ENCODE data around the gene PHKB. TPM values are rescaled to one million over a fixed set of nuclear protein-coding genes. Genes with fewer than 3 reads are reported as not detected.
A peak's percentile ranks its signal among the peaks of the same experiment; 100 is the strongest.

Gene PHKB
- total RNA-seq, 1 donor from 2014 or later: 110 TPM

DNA sequence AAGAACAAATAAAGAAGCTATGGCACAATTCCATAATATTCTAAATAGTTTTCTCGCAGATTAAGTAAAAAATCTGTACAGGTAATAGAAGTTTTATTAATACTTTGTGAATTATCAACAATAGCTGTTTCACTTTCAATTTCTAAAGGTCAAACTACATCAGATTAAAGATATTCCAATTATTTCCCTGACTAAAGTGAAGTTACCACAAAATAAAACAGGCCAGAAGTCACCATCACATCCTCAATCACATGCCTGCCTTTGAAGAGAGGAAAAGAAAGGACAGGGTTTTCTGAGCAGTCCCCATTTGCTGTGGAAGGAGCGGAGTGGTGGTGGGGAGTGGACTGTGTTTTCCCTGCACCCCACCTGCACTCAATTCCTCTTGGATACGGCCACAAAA, 11.3 kb upstream of the PHKB start:
- no peak overlapping the region for H3K4me3 Mint-ChIP-seq
- DNase-seq: no peak
- intact Hi-C loops (cut with micrococcal nuclease): no loop called here
- CTCF ChIA-PET: no interaction called here
- no peak overlapping the region for H3K27ac Mint-ChIP-seq
- peaks cover 71% of the 10 kb centered on the region for H3K36me3 Mint-ChIP-seq (ENCODE audit: low read depth)
- no peaks in the 10 kb centered on the region for H3K9me3 Mint-ChIP-seq
- POLR2A ChIA-PET: interaction anchor here (1.5 kb wide), 1 partner anchor 11 kb away, joined by 13 read pairs; the partner anchor contains the start of genes ITFG1 and PHKB
- TF ChIP-seq, protein P1, sequence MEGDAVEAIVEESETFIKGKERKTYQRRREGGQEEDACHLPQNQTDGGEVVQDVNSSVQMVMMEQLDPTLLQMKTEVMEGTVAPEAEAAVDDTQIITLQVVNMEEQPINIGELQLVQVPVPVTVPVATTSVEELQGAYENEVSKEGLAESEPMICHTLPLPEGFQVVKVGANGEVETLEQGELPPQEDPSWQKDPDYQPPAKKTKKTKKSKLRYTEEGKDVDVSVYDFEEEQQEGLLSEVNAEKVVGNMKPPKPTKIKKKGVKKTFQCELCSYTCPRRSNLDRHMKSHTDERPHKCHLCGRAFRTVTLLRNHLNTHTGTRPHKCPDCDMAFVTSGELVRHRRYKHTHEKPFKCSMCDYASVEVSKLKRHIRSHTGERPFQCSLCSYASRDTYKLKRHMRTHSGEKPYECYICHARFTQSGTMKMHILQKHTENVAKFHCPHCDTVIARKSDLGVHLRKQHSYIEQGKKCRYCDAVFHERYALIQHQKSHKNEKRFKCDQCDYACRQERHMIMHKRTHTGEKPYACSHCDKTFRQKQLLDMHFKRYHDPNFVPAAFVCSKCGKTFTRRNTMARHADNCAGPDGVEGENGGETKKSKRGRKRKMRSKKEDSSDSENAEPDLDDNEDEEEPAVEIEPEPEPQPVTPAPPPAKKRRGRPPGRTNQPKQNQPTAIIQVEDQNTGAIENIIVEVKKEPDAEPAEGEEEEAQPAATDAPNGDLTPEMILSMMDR (IDR thresholded peaks at IDR 0.05): no peak
- no peaks in the 10 kb centered on the region for H3K27me3 Mint-ChIP-seq
- peaks cover 4% of the 10 kb centered on the region for H3K4me1 Mint-ChIP-seq
- ATAC-seq (ENCODE audit: low read depth): no peak

DNA sequence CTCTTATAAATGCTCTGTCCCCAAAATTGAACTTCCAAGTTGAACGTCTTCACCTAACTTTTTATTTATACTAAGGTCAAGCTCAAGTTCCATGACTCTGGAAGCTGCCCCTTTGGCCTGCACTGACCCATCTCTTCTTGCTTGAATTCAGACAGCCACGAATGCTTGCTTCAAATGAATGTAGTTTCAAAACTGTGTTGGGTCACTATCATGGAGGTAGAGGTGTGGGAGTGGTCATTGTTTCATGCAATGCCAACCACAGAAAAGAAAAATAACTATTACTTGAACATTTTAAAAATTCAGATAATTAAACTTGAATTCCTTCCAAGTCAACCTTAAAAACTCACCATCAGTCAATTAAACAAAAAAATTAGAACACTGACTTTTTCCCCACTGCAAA, 2.8 kb upstream of the PHKB start:
- peaks cover 44% of the 10 kb centered on the region for H3K36me3 Mint-ChIP-seq (ENCODE audit: low read depth)
- intact Hi-C loops (cut with micrococcal nuclease): no loop called here
- H3K4me1 Mint-ChIP-seq: peaks cover 44% of the 10 kb centered on the region
- POLR2A ChIA-PET: no interaction called here
- no peaks in the 10 kb centered on the region for H3K27me3 Mint-ChIP-seq
- peak overlapping the region; percentile 16 for H3K27ac Mint-ChIP-seq
- no peak for DNase-seq
- CTCF ChIA-PET: no interaction called here
- TF ChIP-seq, protein P1 (IDR thresholded peaks at IDR 0.05): no peak
- H3K9me3 Mint-ChIP-seq: no peaks in the 10 kb centered on the region
- no peak for ATAC-seq (ENCODE audit: low read depth)
- no peak overlapping the region for H3K4me3 Mint-ChIP-seq

DNA sequence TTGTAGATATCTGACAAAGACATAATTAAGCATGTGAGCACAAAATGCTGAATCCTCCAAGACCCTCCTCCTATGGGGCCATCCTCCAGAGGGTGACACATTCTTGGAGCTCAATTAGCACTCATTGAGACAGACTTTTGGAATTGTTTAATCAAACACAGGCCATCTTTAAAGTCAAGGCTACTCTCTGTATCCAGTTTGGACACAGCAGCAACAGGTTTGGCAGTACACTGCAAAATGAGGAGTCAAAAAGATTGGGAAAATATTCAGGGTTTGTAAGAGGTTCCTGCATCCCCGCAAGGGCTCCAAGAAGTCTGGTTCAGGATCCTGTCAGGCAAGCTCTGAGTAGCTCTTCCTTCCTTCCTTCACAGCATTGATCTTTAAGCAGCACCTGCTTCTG, 1.5 kb upstream of the PHKB start:
- Mint-ChIP-seq H3K9me3 (no peaks in the 10 kb centered on the region), H3K27ac (peak overlapping the region; percentile 96), H3K27me3 (no peaks in the 10 kb centered on the region), H3K4me1 (peaks cover 57% of the 10 kb centered on the region), H3K36me3 (ENCODE audit: low read depth) (peaks cover 44% of the 10 kb centered on the region), H3K4me3 (peak overlapping the region; percentile 98)
- POLR2A ChIA-PET: interaction anchor here (0.8 to 4.5 kb wide), 2 partner anchors 34 to 576 kb away, joined by 3 to 97 read pairs; partner anchors contain the start of gene GPT2
- DNase-seq: no peak
- ATAC-seq (ENCODE audit: low read depth): no peak
- CTCF ChIA-PET: no interaction called here
- intact Hi-C loops (cut with micrococcal nuclease): loop anchor here (2.0 to 10.0 kb wide), 6 partner anchors 115 to 775 kb away; partner anchors contain the start of genes NETO2, ORC6 and VPS35
- TF ChIP-seq, protein P1 (IDR thresholded peaks at IDR 0.05): no peak

DNA sequence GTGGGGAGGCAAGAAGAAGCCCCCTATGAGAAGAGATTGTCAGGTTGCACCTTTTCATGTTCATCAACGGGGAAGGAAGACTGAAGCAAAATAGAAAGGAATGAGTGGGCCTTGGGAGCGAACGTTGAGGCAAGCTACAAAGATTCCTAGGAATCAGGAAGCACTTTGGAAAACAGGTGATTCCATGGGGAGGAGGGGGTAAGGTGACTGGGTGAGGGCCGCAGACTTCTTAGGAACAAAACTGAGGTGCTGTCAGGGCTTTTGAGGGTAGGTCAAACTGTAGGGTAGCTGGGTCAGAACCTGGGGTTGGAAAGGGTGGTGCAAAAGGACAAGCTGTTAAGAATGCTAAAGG, 796 bp upstream of the PHKB start:
- Mint-ChIP-seq H3K36me3 (ENCODE audit: low read depth) (peaks cover 42% of the 10 kb centered on the region), H3K4me1 (peaks cover 62% of the 10 kb centered on the region), H3K27me3 (no peaks in the 10 kb centered on the region), H3K27ac (peak overlapping the region; percentile 96), H3K9me3 (no peaks in the 10 kb centered on the region), H3K4me3 (peak overlapping the region; percentile 98)
- CTCF ChIA-PET: interaction anchor here (1.2 to 2.6 kb wide), 3 partner anchors 33 to 595 kb away, joined by 3 to 15 read pairs (median 5); partner anchors contain the start of gene NETO2
- ATAC-seq (ENCODE audit: low read depth): no peak
- intact Hi-C loops (cut with micrococcal nuclease): loop anchor here (2.0 to 10.0 kb wide), 6 partner anchors 114 to 776 kb away; partner anchors contain the start of genes NETO2, ORC6 and VPS35
- no peak for DNase-seq
- TF ChIP-seq, protein P1 (IDR thresholded peaks at IDR 0.05): no peak
- POLR2A ChIA-PET: interaction anchor here (0.6 to 4.5 kb wide), 11 partner anchors 11 to 576 kb away, joined by 3 to 97 read pairs (median 7); partner anchors contain the start of gene GPT2

DNA sequence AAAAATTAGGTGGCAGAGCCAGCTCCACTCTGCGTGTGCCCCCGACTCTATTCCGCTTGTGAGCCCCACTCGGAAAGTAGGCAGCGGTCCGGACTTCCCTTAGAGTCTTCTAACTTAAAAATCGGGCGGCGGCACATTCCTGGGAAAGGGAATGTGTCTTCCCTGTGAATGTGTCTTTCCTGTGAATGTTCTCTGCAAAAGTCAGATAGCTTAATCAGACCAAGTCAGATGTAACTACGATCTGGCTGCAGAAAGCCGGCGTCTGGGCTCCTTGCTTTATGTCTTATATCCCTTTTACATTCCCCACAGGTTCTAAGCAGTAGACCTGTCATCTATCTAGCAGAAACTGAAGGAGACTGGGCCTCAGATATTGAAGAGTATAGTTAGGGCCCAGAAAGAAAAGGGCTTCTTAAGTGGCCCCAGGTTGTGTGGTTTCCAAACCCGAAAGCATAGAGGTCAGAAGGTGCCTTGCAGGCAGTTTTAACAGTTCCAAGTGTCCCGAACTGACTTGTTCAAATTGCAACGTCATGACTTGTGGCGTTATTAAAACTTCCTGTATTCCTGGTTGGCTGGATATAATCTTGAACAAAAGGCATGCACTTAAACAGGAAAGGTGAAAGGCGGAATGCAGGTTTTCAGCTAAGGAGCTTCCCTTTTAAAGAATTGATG, 601 bp downstream of the PHKB start:
- H3K27ac Mint-ChIP-seq: peak overlapping the region; percentile 96
- H3K4me3 Mint-ChIP-seq: peak overlapping the region; percentile 98
- ATAC-seq (ENCODE audit: low read depth): no peak

More for the DNA sequence above, 601 bp downstream of the PHKB start:
- intact Hi-C loops (cut with micrococcal nuclease): loop anchor here (1.0 to 10.0 kb wide), 10 partner anchors 19 to 777 kb away; partner anchors contain the start of genes DNAJA2, NETO2, ORC6 and VPS35
- H3K9me3 Mint-ChIP-seq: no peaks in the 10 kb centered on the region
- peaks cover 37% of the 10 kb centered on the region for H3K36me3 Mint-ChIP-seq (ENCODE audit: low read depth)
- ChIA-PET CTCF (interaction anchor here (0.8 to 2.6 kb wide), 7 partner anchors 19 to 594 kb away, joined by 3 to 15 read pairs (median 3); partner anchors contain the start of gene NETO2), POLR2A (interaction anchor here (0.7 to 4.5 kb wide), 18 partner anchors 19 to 1148 kb away, joined by 3 to 97 read pairs (median 4); partner anchors contain the start of genes C16orf87, DNAJA2 and N4BP1)
- no peaks in the 10 kb centered on the region for H3K27me3 Mint-ChIP-seq
- no peak for DNase-seq
- TF ChIP-seq, protein P1 (IDR thresholded peaks at IDR 0.05): no peak
- peaks cover 75% of the 10 kb centered on the region for H3K4me1 Mint-ChIP-seq
